ENCODE results near the gene OSTC. TPM values are rescaled to one million over a fixed set of nuclear protein-coding genes. Genes with fewer than 3 reads are reported as not detected.

OSTC gene
- total and polyA plus RNA-seq, 3 donors from 2014 or later = 48.9 to 78.1 (median 54.5) TPM

DNA sequence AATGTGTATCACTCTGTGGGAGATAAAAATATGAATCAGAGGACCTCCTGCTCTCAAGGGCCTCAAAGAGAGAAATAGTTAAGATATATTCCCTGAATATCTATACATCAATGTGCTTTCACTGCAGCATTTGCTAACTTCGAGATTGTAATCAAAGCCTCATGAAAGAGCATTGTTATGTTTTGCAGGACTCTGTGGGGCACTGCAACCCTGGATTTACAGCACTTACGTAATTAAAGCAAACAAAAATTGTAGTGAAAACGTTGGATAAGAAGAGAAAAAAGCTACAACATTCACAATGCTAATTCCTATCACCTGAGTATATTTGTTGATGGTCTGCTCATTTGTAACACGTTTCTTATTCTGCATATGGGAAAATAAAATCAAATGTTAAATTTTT is 64.5 kb downstream of the OSTC start:
- no peak for DNase-seq
- Histone ChIP-seq H3K27ac (no peak overlapping the region), H3K9me3 (no peaks in the 10 kb centered on the region), H3K4me1 (no peaks in the 10 kb centered on the region), H3K27me3 (no peaks in the 10 kb centered on the region), H3K36me3 (ENCODE audit: low read depth, missing control alignments) (no peaks in the 10 kb centered on the region), H3K4me3 (no peak overlapping the region)
- intact Hi-C loops (cut with DNase I; ENCODE audit: low total_unique reads) = no loop called here
- TF ChIP-seq POLR2A (IDR thresholded peaks at IDR 0.05) = no peak
- TF ChIP-seq, protein P1, sequence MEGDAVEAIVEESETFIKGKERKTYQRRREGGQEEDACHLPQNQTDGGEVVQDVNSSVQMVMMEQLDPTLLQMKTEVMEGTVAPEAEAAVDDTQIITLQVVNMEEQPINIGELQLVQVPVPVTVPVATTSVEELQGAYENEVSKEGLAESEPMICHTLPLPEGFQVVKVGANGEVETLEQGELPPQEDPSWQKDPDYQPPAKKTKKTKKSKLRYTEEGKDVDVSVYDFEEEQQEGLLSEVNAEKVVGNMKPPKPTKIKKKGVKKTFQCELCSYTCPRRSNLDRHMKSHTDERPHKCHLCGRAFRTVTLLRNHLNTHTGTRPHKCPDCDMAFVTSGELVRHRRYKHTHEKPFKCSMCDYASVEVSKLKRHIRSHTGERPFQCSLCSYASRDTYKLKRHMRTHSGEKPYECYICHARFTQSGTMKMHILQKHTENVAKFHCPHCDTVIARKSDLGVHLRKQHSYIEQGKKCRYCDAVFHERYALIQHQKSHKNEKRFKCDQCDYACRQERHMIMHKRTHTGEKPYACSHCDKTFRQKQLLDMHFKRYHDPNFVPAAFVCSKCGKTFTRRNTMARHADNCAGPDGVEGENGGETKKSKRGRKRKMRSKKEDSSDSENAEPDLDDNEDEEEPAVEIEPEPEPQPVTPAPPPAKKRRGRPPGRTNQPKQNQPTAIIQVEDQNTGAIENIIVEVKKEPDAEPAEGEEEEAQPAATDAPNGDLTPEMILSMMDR (IDR thresholded peaks at IDR 0.05) = no peak
- 56 to 57% methylated on average over 4 of the region's 4 CpGs for WGBS, 2 donors

DNA sequence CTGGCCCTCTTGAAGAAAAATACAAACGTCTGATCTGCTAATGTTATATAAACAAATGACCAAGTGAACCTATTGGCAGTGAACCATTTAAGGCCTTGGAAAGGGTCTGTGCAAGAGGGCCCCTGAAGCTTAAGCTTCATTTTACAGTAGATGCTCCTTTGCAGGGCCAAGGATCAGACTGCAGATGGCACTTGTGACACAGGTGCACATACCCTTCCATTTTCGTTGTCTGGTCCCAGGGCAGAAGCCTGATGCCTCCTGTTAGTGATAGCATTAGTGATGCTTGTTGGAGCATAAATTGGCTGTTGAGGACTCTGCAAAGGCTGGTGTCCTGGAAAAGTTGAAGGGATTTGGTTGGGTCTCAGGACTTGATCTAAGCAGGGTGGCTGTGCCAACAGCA is 65.9 kb downstream of the OSTC start:
- no peaks in the 10 kb centered on the region for H3K4me1 ChIP-seq
- no peaks in the 10 kb centered on the region for H3K36me3 ChIP-seq (ENCODE audit: low read depth, missing control alignments)
- H3K9me3 ChIP-seq = no peaks in the 10 kb centered on the region
- no peak overlapping the region for H3K4me3 ChIP-seq
- WGBS, 2 donors = 41 to 73% methylated on average over 2 of the region's 2 CpGs
- no peaks in the 10 kb centered on the region for H3K27me3 ChIP-seq
- TF ChIP-seq, protein P1 (IDR thresholded peaks at IDR 0.05) = no peak
- no peak for TF ChIP-seq POLR2A (IDR thresholded peaks at IDR 0.05)
- DNase-seq = no peak
- intact Hi-C loops (cut with DNase I; ENCODE audit: low total_unique reads) = no loop called here
- H3K27ac ChIP-seq = no peak overlapping the region

DNA sequence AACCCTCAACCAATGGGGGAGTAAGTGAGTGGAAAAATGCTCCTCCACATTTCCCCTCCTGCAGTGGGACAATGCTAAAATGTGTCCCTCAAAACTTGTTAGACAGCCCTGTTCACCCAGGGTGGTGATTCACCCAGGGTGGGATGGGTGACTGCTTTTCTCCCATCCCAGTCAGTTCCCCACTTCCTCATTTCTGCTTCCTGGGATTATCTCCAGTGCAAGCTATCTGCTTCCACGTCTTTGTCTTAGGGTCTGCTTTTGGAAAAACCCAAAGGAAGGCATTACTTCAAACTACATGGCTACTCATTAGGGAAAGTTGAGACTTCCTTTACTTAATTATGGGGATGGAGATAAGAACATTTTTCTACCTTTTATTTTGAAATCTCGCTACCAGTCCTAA is 67.0 kb downstream of the OSTC start:
- intact Hi-C loops (cut with DNase I; ENCODE audit: low total_unique reads) = no loop called here
- Histone ChIP-seq H3K27me3 (no peaks in the 10 kb centered on the region), H3K9me3 (no peaks in the 10 kb centered on the region), H3K36me3 (ENCODE audit: low read depth, missing control alignments) (no peaks in the 10 kb centered on the region), H3K4me3 (no peak overlapping the region), H3K4me1 (no peaks in the 10 kb centered on the region), H3K27ac (no peak overlapping the region)
- no peak for DNase-seq
- TF ChIP-seq, protein P1 (IDR thresholded peaks at IDR 0.05) = no peak
- TF ChIP-seq POLR2A (IDR thresholded peaks at IDR 0.05) = no peak
- WGBS, 2 donors = 83 to 85% methylated on average over 2 of the region's 2 CpGs

Small RNAs within 50 kb of the gene (small RNA-seq; reads per million reads assigned to genes)
- gene RNU6-431P = 0 reads per million in 2 donors

Other genes starting within 250 kb of the OSTC start
- 100 to 1,000 TPM; 237 to 435 TPM for gene RPL34, start 30.0 kb upstream of the OSTC start, total RNA-seq
- 950 TPM for gene RPL34, start 30.0 kb upstream of the OSTC start, polyA plus RNA-seq (ENCODE audit: insufficient read depth, low read depth, low replicate concordance)
- gene ETNPPL, start 112.5 kb downstream of the OSTC start, total RNA-seq = 1 to 10 TPM; 1.1 to 2.0 TPM
- gene ETNPPL, start 112.5 kb downstream of the OSTC start, polyA plus RNA-seq (ENCODE audit: insufficient read depth, low read depth, low replicate concordance) = 0.44 TPM